GM18499 (cell line): ENCODE data around the gene KIF26B.

Experiments used
- ATAC-seq: cut with Tn5 transposase; IDR thresholded peaks from one replicate; pipeline ENCODE4 v1.9.1; 2021; ENCODE audit warnings: moderate number of reproducible peaks; ENCODE audit not compliant: insufficient read depth, unreplicated experiment

The KIF26B gene

GRCh38 chr1:245261786-245262185, 107.0 kb downstream of the KIF26B start:
- ATAC-seq, result no peak

GRCh38 chr1:245263529-245264095, 108.8 kb downstream of the KIF26B start:
- no peak for ATAC-seq

- ATAC-seq, result no peak
Observed at GRCh38 chr1:245264226-245264625, 109.4 kb downstream of the KIF26B start.

- ATAC-seq, result no peak
Observed at GRCh38 chr1:245266105-245266504, 111.3 kb downstream of the KIF26B start.

- no peak for ATAC-seq
Observed at GRCh38 chr1:245270063-245270462, 115.3 kb downstream of the KIF26B start.

GRCh38 chr1:245270972-245271371, 116.2 kb downstream of the KIF26B start:
- no peak for ATAC-seq

- ATAC-seq, result no peak
Observed at GRCh38 chr1:245272676-245273075, 117.9 kb downstream of the KIF26B start.

- ATAC-seq, result no peak
Observed at GRCh38 chr1:245276445-245276844, 121.7 kb downstream of the KIF26B start.

GRCh38 chr1:245277276-245277675, 122.5 kb downstream of the KIF26B start:
- ATAC-seq, result no peak

- no peak for ATAC-seq
Observed at GRCh38 chr1:245278846-245279245, 124.1 kb downstream of the KIF26B start.

GRCh38 chr1:245279346-245279745, 124.6 kb downstream of the KIF26B start:
- ATAC-seq, result no peak

- ATAC-seq, result no peak
Observed at GRCh38 chr1:245283001-245283400, 128.2 kb downstream of the KIF26B start.

- ATAC-seq, result no peak
Observed at GRCh38 chr1:245285168-245285567, 130.4 kb downstream of the KIF26B start.

GRCh38 chr1:245288796-245289195, 134.0 kb downstream of the KIF26B start:
- ATAC-seq, result no peak

- no peak for ATAC-seq
Observed at GRCh38 chr1:245290836-245291235, 136.1 kb downstream of the KIF26B start.

- no peak for ATAC-seq
Observed at GRCh38 chr1:245291351-245291750, 136.6 kb downstream of the KIF26B start.

- no peak for ATAC-seq
Observed at GRCh38 chr1:245292141-245292540, 137.4 kb downstream of the KIF26B start.

GRCh38 chr1:245292553-245292952, 137.8 kb downstream of the KIF26B start:
- ATAC-seq, result no peak

GRCh38 chr1:245294020-245294419, 139.2 kb downstream of the KIF26B start:
- no peak for ATAC-seq

GRCh38 chr1:245298781-245299180, 144.0 kb downstream of the KIF26B start:
- ATAC-seq, result no peak

- no peak for ATAC-seq
Observed at GRCh38 chr1:245301162-245301580, 146.4 kb downstream of the KIF26B start.

GRCh38 chr1:245301921-245302320, 147.1 kb downstream of the KIF26B start:
- ATAC-seq, result no peak

GRCh38 chr1:245304698-245305097, 149.9 kb downstream of the KIF26B start:
- no peak for ATAC-seq
